IPS-20b (cell line): Measurements from ENCODE around the gene UGT2A2.

Source experiments
- H3K27ac ChIP-seq: one replicate; pipeline ENCODE4 v1.5.1; 2013; ENCODE audit warnings: low read length
- H3K27me3 ChIP-seq: 2 replicates; pipeline ENCODE4 v1.6.1; 2013; ENCODE audit warnings: mild to moderate bottlenecking, low read length, inconsistent platforms; ENCODE audit not compliant: insufficient read depth
- H3K36me3 ChIP-seq: 2 replicates; pipeline ENCODE4 v1.6.1; 2013; ENCODE audit warnings: low read depth, mild to moderate bottlenecking, inconsistent platforms, low read length, moderate library complexity; ENCODE audit not compliant: insufficient read depth
- H3K4me1 ChIP-seq: 2 replicates; pipeline ENCODE4 v1.6.1; 2013; ENCODE audit warnings: mild to moderate bottlenecking, control low read depth, inconsistent platforms, low read length, moderate library complexity; ENCODE audit not compliant: insufficient read depth
- H3K4me3 ChIP-seq: 2 replicates; pipeline ENCODE4 v1.5.1; 2013; ENCODE audit warnings: mild to moderate bottlenecking, low read length, inconsistent platforms
- H3K9ac ChIP-seq: 2 replicates; pipeline ENCODE4 v1.6.1; 2013; ENCODE audit warnings: low read depth, mild to moderate bottlenecking, inconsistent platforms, low read length, moderate library complexity
- H3K9me3 ChIP-seq: 2 replicates; pipeline ENCODE4 v1.6.1; 2013; ENCODE audit warnings: mild to moderate bottlenecking, low read depth, low read length, inconsistent platforms; ENCODE audit not compliant: insufficient read depth

UGT2A2 gene

GRCh38 chr4:69568787-69569186 lies 70.7 kb downstream of the UGT2A2 start:
- Histone ChIP-seq H3K4me3 (no peak overlapping the region), H3K9ac (no peak overlapping the region), H3K27me3 (no peaks in the 10 kb centered on the region), H3K27ac (no peak overlapping the region), H3K36me3 (no peaks in the 10 kb centered on the region), H3K4me1 (no peaks in the 10 kb centered on the region), H3K9me3 (no peaks in the 10 kb centered on the region)

- Histone ChIP-seq H3K4me3 (no peak overlapping the region), H3K4me1 (no peaks in the 10 kb centered on the region), H3K27ac (no peak overlapping the region), H3K27me3 (no peaks in the 10 kb centered on the region), H3K9ac (no peak overlapping the region), H3K36me3 (no peaks in the 10 kb centered on the region), H3K9me3 (no peaks in the 10 kb centered on the region)
Observed at GRCh38 chr4:69563424-69563823, 76.0 kb downstream of the UGT2A2 start.

DNA sequence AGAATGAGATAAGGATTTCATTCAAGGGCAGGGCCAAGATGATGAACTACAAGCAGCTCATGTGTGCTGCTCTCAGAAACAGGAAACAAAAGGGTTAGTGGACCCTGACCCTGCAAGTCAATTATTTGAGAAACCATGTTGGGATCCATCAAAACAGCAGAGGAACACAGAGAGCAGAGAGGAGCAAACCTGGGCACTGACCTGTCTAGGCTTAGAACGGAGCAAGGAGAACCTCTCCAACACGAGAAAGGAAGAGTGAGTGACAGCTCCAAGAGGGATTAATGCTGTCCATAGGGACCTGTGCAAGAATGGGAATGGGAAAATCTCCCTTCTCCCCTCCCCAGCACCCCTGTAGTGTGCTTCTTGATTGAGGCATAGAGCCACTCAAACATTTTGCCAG lies 89.8 kb downstream of the UGT2A2 start:
- Histone ChIP-seq H3K36me3 (no peaks in the 10 kb centered on the region), H3K9ac (no peak overlapping the region), H3K4me3 (no peak overlapping the region), H3K27ac (no peak overlapping the region), H3K27me3 (no peaks in the 10 kb centered on the region), H3K4me1 (no peaks in the 10 kb centered on the region), H3K9me3 (no peaks in the 10 kb centered on the region)

DNA sequence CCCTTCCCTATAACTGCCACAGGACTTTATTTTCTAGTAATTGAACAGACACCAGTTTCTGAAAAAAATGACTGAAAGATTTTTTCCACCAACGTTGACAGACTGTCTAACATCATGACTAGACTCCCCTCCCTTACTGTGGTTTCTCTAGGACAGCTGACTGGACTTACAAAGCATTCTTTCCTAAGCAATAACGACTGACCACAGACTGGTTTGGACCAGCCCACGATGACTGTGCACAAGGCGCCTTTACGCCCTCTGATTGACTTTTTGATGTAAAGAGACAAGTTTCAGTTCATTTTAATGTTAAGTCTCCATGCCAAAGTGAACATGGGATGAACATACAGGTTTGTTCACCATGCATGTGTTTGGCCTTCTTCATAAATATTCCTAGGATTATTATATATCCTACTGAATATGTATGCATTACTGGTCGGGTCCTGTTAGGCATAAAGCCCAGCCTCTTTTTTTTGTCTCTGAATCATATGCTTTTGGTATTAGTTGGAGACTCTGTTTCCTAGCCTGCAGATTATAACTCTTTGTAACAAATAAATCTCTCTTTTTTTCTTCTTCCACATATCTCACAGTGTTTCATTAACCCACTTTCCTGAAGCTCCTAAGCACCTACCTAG lies 93.2 kb downstream of the UGT2A2 start:
- H3K9me3 ChIP-seq, result no peaks in the 10 kb centered on the region
- H3K27ac ChIP-seq, result no peak overlapping the region

More for the DNA sequence above, 93.2 kb downstream of the UGT2A2 start:
- no peak overlapping the region for H3K4me3 ChIP-seq
- no peak overlapping the region for H3K9ac ChIP-seq
- no peaks in the 10 kb centered on the region for H3K27me3 ChIP-seq
- no peaks in the 10 kb centered on the region for H3K4me1 ChIP-seq
- no peaks in the 10 kb centered on the region for H3K36me3 ChIP-seq
